ENCODE data around the gene SBSN.

- TF ChIP-seq NR3C1 (IDR thresholded peaks at IDR 0.05) (no peak), CHD4 (IDR thresholded peaks at IDR 0.05; ENCODE audit: borderline replicate concordance) (no peak), POLR2A (IDR thresholded peaks at IDR 0.05; ENCODE audit: low read length) (no peak), EP300 (IDR thresholded peaks at IDR 0.05) (no peak)
Measured at GRCh38 chr19:35545855-35546381, 17.8 kb upstream of the SBSN start.

Data from A549 (cell line).